Stimulated activated CD8-positive, alpha-beta memory T cell treated with anti-CD3 and anti-CD28 coated beads, Interleukin-4, amount 100 ng/mL, for 48 hours (primary cell): Measurements from ENCODE around the gene CUBN.

Experiments
- DNase-seq: peaks from one replicate; pipeline ENCODE4 v3.0.0-alpha.2; 2020

The CUBN gene

DNA sequence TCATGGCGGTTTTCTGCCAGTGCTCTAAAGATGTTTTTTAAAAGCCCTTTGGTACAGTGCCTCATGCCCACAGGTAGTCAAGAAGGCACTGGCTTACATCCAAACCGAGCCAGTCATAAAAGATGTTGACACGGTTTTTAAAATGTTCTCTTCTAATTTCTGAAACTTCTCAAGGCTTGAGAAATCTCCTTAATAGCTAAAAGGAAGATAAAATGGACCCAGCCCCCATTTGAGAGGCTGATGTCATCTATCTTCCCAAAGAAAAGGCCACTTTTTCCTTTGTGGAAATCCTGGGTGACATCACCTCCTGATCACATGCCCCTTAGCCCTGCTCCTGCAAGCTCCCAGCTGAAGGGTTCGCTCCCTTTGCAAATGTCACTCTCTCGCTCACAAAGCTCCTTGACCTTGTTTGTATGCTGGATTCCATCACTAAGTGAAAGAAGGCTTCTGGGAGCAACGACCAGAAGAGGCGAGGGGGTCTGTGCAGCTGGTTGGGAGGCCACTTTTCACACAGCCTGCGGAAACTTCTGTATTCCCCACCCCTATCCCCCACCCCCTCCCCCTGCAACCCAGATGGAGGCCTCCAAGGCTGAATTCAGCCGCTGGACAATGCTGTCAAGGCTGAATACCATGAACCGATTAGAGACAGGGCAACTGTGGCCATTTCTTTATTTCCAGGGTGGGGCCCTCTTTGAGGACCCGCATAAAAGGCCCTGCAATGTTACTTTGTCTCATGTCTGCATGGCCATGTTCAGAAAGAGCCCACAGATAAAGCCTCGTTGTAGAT, 122.8 kb downstream of the CUBN start:
- DNase-seq, result no peak

DNA sequence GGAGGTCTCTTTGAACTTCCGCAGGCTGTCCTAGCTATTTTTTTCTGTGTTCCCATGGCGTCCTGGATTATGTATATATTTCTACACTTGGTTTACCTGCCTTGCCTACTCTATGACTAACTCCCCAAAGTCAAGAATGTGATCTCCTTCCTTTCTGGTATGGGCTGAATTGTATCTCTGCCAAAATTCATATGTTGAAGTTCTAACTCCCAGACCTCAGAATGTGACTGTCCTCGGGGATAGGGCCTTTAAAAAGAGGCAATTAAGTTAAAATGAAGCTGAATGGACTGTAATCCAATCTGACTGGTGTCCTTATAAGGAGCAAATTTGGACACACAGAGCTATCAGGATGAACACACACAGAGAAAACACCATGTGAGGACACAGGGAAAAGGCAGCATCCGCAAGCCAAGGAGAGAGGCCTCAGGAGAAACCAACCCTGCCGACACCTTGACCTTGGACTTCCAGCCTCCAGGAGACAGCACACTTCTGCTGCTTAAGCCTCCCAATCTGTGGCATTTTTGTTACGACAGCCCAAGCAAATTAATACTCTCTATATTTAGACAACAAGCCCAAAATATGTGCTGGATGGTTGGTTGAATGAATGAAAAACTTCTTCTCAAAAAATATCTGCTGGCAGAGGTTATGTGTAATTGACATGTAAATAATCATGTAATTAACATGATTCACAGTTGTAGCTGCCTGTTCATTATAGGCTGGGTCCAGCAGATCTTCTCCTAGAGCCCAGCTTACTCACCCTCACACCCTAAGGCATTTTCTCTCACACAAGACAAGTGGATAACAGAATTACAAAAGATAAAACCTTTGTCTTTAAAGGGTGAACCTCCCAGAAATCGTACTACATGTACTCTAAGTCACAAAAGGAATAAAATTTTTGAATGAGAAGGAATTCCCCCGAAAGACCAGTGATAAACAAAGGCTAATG, 123.7 kb downstream of the CUBN start:
- no peak for DNase-seq

DNA sequence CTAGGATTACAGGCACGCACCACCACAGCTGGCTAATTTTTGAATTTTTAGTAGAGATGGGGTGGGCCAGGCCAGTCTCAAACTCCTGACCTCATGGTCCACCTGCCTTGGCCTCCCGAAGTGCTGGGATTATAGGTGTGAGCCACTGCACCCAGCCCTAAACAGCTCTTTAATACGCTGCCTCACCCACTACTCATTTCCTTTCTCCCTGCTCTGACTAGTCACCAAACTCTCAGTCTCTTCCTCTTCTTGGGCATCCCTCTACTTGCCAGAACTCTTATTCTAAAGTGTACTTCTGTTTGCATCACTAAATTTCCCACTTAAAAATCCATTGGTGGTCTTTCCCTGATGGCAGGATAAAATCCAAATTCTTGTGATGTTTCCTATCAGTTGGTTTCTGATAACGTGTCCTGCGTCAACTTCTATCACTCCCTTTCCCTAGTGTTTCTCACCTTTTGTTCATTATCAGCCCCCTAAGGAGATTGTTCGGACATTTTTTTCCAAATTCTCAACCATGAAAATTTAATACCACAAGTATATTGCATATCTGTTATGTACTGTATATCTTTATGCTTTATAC, 124.7 kb downstream of the CUBN start:
- DNase-seq, result no peak

DNA sequence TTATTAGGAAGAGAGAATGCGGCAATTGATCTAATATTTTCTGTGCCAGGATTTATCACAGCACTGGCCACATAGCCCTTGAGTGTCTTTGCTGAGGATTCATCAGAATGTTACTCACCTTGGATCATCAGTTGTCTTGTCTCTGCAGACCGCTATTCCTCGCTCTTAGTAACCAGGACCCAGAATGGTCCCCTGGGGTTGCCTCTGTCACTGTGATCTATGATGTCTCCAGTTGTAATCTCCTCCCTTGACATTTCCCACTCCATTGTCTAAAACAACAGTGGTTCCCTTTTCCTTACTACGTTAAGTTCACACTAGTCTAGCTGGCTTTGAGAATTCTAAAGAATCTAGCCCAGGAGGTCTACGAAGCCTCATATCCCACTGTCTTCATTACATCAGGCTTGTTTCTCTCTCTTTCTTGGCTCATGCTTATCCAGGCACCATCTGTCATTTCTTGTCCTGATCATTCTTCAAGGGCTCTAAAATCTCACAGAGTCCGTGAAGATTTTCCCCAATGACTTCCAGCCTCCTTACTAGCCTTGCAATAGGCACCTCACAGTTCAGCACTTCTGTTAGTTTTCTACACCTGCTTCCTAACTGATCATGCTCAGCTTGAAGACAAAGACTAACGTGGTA, 125.8 kb downstream of the CUBN start:
- no peak for DNase-seq

DNA sequence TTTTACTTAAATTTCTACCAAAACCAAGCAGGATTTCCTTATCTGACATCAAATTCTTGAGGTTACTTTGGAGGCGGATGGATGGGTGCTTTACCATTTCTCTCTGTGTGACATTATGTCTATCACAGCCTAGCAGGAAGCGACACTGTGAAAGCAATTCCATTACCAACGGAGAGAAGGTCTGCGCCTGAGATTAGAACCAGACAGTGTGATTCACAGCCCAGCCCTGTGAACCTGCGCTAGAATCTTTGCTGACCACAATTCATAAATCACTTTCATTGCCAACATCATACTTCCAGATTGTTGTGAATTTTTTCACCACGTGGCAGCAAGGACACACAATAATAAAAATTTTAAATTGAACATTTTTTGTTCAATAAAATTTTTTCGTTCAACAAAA, 126.5 kb downstream of the CUBN start:
- DNase-seq, result peak; percentile 70

DNA sequence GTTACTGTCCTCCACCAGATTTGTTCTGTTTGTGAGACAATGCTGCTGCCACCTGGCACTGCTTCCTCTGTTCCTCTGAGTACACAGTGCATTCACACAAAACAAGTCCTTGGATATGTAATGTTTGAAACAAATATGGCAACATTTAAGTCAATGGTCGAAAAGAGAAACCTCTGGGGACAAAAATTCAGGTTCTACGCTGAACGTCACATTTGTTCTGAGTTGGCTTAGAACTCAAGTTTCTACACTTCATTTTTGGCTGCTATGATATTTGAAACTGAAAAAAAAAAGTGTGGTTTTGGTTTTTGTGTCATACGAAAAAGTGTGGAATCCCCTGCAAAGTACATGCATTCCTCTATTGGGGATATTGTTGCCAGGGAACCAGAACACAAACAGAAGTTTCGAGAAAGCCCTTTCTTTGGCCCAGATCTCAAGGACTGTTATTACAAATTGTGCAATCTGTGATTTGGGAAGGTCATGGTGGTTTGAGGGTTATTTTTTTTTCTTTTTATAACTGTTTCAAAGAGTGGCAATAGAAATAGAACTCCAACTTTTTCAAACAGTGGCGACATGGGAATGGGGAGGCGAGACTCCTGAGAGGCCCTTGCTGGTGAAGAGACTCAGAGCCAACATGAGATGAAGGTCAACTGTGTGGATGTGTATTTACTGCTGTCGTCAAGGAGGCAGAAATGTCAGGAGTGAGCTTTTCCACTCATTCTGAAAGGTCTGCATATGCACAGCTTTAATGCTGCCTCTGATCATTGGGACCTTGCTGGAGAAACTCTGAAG, 127.5 kb downstream of the CUBN start:
- peak; percentile 39 for DNase-seq

DNA sequence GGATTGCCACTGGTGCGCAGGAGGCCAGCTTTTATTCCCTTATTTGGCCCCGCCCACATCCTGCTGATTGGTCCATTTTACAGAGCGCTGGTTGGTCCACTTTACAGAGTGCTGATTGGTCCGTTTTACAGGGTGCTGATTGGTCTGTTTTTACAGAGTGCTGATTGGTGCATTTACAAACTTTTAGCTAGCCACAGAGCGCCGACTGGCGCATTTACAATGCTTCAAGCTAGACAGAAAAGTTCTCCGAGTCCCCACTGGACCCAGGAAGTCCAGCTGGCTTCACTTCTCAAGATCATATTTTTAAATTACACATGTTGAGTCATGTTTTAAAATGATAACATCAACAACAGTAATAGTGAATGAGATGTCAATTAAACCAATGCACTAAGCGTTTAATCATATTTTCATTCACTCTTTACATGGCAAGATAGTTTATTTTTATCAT, 128.3 kb downstream of the CUBN start:
- no peak for DNase-seq

DNA sequence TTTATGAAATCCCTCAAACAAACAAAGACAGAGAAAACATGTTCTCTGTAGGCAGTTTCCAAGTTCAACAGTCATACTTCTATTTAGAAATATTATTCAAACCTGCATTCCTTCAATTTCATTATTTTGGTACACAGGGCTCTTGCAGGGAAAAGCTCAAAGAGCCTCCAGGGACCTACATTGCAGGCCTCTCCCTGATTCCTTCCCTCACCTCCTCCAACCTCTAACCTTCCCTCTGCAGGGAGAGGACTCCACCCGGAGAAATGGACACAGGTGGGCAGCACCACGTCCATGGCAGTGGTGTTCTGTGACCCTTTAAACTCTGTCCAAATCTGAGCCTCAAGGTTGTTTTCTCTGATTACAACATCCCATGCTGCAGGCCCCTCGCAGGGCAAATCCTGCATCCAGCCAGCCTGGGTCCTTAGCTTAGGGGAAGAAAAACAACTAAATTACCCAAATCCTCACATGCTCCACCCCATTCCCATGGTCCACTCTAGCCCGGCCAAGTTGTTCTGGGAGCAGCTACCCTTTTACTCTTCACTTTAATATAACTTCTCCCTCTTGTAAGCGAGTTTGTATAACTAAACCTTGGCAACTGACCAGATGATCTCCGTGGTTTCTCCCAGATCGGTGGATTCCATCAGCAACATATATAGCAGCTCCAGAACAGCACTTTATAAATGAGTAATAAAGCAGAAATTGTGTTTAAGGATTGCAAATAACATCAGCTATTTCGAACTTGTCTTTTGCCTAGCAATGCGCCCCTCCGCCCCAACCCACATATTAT, 129.8 kb downstream of the CUBN start:
- DNase-seq, result no peak

DNA sequence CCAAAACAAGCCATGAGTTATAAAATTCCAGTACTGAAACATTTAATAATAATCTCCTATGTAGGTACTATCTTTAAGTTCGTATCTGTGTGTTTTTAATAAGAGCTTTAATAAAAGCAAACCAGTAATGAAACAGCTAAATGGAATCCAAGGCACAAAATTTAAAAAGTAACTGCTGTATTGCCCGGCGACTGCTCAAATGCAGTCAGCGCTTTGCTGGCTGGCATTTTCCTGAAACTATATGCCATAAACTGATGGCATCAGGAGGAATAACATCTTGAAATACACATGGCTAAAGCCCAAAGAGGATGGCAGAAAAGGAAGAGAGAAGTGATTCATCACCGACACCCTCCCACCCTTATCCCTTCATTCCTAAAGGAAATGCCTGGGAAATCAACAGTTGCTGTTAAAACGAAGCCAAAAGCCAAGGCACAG, 133.1 kb downstream of the CUBN start:
- DNase-seq, result no peak

DNA sequence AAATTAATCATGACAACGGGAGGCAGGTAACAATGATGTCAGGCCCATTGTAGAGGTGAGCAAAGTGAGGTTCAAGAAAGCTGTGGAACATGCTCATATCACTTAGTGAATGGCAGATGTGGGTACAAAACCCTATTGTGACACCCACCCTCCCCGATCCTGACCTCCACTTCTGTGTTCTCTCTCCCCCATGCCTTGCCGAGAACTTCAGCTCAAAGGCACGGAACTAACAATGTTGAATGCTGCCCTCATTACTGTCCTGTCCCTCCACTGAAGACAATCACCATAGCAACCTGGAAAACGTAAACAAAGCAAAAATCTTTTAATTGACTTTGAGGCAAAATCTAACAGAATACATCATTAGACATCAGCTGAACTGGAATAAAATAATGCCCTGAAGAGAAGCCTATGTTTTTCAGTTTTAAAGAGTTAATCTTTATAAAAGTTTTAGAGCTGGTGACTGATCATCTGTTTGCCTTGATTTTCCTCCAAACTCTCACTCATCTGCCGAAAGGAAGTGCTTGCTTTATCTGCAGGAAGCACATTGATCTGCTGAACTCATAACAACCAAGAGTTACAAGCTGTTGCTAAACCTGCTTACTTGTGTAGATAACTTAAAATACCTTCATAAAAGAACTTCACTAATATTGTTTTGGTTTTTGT, 133.6 kb downstream of the CUBN start:
- no peak for DNase-seq

DNA sequence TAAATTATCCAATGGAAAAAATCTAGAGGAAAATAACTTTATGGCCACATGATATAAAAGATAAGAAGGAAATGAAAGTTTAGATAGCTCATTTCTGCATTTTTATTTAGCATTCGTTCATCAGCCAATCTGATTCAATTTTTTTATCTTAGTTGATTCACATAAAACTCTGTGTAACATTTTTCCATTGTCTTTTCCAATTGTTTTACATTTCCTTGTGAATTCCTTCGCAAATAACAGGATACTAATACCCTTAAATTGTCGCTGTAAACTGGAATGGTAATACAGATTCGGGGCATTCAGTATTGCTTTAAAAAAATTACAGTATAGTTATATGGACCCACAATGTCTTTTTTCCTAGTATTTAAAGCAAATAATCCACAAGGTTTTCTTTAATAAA, 136.4 kb downstream of the CUBN start:
- DNase-seq, result no peak

DNA sequence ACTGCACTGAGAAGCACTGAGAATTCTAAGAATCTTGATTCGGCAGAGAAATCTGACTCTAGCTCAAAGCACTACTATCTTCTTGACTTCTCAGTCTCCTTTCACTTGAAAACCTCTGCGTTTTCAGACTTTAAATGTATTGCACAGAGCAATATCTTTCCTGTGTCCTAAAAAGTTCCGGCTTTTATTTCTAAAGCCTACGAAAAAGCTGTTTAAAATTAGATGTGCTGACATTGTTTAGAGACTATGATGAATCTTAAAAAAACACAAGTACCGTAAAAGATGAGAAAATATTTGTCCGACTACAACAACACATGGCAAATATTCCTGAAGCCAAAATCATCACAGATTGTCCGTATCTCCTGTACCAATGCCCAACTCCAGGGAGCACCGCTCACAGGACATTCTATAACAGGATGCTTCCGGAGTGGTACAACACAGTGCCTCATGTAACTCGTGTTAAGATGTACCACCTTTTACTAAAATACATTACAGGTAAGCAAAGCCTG, 136.9 kb downstream of the CUBN start:
- DNase-seq, result no peak

DNA sequence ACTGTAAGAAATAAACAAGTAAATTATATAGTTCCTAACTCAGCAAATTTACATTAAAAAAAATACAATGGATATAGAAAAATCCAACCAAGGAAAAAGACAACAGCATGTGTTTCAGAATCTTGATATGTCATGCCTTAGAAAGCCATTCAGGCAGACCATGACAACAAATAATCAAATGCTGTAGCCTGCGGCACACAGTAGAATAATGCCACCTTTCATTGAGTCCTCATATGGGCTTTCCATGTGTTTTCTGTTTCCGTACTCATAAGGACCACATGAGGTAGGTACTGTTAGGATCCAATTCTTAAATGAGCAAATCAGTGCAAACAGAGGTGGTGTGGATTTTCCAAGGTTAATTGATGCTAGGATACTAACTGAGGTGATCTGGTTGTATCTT, 138.6 kb downstream of the CUBN start:
- DNase-seq, result no peak

DNA sequence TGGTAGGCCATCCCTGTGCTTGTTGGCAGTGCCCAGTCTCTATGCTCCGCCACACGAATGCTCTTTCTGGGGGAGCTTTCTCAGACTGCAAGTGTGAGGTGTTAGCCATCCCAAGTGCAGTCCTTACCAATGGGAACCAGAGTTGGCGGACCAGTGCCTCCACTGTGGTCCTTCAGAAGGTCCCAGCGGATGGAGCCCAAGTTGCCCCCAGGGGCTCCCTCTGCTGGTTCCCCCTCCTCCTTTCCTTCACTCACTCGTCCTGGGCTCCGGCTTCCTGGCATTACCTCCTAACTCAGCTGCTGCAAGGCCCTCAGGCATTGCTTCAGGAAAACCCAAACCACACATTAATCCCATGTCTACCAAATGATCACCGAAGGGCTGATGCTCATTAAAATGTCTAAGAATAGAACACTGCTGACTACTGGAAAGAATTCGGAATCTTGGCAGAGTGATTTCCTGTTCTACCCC, 139.8 kb downstream of the CUBN start:
- no peak for DNase-seq

DNA sequence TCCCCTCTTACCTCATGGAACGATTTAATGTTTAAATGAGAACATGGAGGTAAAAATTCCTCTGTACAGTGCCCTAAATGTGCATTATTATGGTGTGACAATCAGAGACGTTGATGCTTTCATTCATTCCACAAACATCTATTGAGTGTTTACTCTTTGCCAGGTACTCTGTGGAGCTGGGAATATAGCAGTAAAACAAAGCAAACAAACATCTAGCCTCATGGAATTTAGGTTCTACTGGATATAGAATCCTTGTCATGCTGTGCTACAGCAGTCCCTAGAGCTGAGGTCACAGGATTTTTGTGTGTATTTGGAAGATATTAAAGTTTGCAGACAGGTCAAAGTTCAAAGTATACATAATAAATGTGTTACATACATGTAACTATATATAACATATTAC, 140.7 kb downstream of the CUBN start:
- DNase-seq, result no peak

DNA sequence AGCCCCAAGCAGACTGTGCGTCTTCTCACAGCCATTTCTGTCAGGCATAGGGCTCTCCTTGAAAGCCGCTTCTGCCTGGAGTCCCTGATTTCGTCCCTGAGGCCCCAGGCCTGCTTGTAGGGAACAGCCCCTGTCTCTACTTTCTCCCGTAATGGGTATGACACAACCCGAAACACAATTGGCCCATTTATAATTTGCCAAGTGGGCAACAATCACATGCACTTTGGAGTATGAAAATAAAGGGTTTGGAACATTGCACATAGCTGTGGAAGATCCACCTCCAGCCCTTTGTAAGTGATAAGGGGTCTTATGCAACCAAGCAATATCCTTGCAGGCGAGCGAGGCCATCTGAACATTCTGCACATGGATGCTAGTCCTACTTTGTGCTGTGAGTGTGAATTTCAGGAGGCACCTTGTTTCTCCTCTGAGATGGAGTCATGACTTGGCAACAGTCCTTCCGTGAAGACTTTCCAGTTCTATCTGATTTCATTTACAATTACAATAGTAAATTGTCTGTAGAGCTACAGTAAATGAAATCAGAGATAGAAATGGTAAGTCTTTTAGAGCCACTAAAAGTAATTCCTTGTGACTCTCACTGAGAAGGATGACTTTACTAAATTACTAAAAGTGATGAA, 141.5 kb downstream of the CUBN start:
- DNase-seq, result no peak

DNA sequence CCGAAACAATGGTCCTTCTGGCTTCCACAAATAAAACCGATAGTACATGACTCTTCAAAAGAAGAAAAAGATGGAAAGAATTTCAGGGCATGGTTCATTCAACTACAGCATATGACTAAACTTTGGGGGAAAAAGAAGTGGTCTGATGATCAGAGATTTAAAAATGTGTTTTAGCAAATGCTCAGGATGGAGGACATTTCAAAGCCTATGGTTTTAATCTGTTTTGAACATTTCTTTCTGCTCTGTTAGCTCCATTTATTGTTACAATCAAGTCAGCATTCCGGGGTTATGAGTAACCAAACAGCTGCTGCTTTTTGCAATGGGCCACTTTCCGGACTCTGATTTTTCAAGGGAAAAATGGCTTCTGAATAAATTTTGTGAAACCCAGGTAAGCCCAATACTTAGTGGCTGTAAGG, 142.4 kb downstream of the CUBN start:
- DNase-seq, result no peak

DNA sequence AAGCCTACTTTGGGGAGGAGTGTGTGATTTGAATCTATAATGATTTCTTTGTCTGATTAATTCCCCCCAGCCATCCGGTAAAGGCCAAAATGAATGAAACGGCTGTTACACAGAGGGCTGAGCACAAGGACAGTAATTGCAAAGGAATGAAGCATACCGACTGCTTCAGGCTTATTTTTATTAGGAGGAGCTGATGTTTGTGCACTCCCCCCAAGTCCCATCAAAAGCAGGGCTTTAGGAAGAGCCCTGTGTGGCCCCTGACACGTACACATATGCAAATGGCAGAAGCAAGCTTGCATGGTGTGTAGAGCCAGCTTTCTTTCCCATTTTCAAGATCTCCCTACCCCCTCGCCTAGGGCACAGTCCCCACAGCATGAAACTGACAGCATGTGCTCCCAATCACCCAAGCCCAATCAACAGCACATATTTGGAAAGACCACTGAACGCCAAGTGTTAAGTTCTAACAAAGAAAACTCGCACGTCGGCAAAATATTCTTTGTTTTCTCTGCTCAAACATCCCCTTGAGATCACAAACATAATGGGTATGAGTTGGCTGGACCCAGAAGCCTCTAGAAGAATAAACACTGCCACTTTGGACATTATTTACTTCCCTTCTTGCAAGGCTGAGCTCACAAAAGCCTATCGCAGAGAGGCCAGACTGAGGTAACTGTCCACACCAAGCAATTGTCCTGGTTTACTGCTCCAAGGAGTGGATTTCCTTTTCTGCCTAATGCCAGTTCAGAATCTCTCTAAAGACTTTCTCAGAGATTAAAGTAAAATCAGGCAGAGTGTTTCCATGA, 143.0 kb downstream of the CUBN start:
- DNase-seq, result no peak

DNA sequence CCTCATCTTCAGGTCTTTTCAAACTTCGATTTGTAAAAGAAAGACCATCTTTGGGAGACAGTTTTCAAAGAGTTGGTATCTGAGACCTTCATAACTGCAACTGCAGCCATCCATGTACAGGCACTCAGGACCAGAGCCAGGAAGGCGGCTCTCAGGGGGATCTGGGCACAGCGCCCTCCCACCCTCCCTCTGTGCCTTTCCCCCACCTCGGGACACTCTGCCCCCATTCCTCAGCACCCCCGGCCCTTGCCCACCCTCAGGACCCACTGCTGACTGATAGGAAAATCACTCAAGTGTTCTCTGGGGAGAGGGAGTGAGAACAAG, 143.6 kb downstream of the CUBN start:
- no peak for DNase-seq
